HG02973 (cell line): Measurements from ENCODE around the gene UNC5C.

Source experiments
- ATAC-seq: cut with Tn5 transposase; IDR thresholded peaks from one replicate; pipeline ENCODE4 v1.9.1; 2021; ENCODE audit warnings: moderate library complexity; ENCODE audit not compliant: unreplicated experiment

The UNC5C gene

GRCh38 chr4:95546866-95547714 is 1.7 kb downstream of the UNC5C start:
- ATAC-seq = no peak

GRCh38 chr4:95546221-95546620 is 2.6 kb downstream of the UNC5C start:
- no peak for ATAC-seq

GRCh38 chr4:95545546-95545945 is 3.2 kb downstream of the UNC5C start:
- no peak for ATAC-seq

- no peak for ATAC-seq
These were observed 4.4 kb downstream of the UNC5C start for GRCh38 chr4:95544113-95545103.

GRCh38 chr4:95541889-95542607 is 6.7 kb downstream of the UNC5C start:
- ATAC-seq = peak; percentile 69

- ATAC-seq = no peak
These were observed 7.7 kb downstream of the UNC5C start for GRCh38 chr4:95541094-95541493.

GRCh38 chr4:95540227-95540626 is 8.5 kb downstream of the UNC5C start:
- no peak for ATAC-seq

GRCh38 chr4:95539106-95539505 is 9.7 kb downstream of the UNC5C start:
- no peak for ATAC-seq

GRCh38 chr4:95537863-95538488 is 10.8 kb downstream of the UNC5C start:
- no peak for ATAC-seq

- no peak for ATAC-seq
These were observed 11.6 kb downstream of the UNC5C start for GRCh38 chr4:95537191-95537590.

- no peak for ATAC-seq
These were observed 12.1 kb downstream of the UNC5C start for GRCh38 chr4:95536650-95537049.

GRCh38 chr4:95535180-95535579 is 13.6 kb downstream of the UNC5C start:
- no peak for ATAC-seq

- ATAC-seq = no peak
These were observed 14.7 kb downstream of the UNC5C start for GRCh38 chr4:95534032-95534431.

GRCh38 chr4:95533254-95533653 is 15.5 kb downstream of the UNC5C start:
- ATAC-seq = no peak

- ATAC-seq = no peak
These were observed 16.5 kb downstream of the UNC5C start for GRCh38 chr4:95532305-95532704.

GRCh38 chr4:95531141-95531540 is 17.6 kb downstream of the UNC5C start:
- ATAC-seq = no peak

GRCh38 chr4:95529946-95530345 is 18.8 kb downstream of the UNC5C start:
- no peak for ATAC-seq

GRCh38 chr4:95528388-95528948 is 20.3 kb downstream of the UNC5C start:
- no peak for ATAC-seq

GRCh38 chr4:95526075-95526474 is 22.7 kb downstream of the UNC5C start:
- no peak for ATAC-seq

GRCh38 chr4:95524729-95525128 is 24.0 kb downstream of the UNC5C start:
- no peak for ATAC-seq
